ENCODE measurements around the gene STK11.

Gene STK11

DNA sequence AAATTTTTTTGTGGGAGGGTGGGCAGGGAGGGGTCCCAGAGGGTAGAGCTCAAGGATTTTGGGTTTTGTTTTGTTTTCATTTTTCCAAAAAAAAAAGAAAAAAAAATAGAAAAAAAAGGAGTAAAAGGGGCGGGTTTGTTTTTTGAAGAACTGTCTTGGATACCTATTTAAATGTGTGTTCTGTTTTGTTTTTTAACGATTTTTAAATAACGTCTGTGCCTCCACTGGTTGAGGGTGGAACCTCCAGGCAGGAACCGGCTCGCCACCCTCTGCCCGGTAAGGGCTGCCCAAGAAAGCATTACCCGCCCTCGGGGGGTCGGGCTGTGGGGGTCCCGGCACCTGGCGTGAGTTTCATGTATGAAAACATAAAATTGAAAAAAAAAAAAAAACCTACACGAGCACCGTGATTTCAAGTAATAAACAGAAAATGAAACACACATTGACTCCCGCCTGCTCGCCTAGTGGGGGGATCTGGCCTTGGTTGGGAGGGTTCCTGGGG is 53.2 kb downstream of the STK11 start:
- DNase-seq (ENCODE audit: extremely low read depth, low read depth): no peak
- TF ChIP-seq, protein P1, sequence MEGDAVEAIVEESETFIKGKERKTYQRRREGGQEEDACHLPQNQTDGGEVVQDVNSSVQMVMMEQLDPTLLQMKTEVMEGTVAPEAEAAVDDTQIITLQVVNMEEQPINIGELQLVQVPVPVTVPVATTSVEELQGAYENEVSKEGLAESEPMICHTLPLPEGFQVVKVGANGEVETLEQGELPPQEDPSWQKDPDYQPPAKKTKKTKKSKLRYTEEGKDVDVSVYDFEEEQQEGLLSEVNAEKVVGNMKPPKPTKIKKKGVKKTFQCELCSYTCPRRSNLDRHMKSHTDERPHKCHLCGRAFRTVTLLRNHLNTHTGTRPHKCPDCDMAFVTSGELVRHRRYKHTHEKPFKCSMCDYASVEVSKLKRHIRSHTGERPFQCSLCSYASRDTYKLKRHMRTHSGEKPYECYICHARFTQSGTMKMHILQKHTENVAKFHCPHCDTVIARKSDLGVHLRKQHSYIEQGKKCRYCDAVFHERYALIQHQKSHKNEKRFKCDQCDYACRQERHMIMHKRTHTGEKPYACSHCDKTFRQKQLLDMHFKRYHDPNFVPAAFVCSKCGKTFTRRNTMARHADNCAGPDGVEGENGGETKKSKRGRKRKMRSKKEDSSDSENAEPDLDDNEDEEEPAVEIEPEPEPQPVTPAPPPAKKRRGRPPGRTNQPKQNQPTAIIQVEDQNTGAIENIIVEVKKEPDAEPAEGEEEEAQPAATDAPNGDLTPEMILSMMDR (IDR thresholded peaks at IDR 0.05; ENCODE audit: low read depth, low read length, missing control alignments): no peak
- H3K4me3 ChIP-seq (replicated peaks; ENCODE audit: low read depth, low read length): 0 out of 2 replicates have a peak overlapping the region, but pooled peaks have one; percentile 4

DNA sequence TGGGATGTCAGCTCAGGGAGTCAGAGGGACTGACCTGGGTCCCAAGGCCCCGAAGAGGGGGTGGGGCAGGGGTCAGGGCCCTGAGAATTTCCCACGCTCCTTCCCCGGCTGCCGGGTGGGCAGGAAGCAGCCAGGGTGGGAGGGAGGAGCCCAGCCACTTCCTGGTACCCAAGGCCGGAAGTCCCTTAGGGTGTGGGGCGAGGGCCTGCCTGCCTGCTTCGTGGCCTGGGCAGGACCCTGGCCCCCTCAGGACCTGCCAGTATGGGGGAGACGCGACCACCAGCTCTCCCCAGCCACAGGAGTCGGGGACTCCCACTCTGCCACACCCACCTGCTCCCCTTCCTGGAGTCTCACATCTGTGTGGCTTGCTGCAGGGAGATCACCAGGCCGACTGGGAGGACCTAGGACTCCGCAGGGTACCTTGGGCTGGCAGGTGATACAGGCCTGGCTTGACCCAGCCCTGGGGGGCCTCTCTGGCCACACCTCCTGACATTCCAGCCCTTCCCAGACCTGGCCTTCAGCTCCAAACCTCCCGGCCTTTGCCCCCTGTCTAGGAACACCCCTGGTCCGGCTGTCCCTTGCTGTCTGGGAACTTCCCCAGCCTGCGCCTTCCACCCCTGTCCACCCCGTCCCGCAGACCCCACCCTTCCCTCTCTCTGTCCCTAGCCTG is 53.8 kb downstream of the STK11 start:
- 0 out of 2 replicates have a peak overlapping the region, but pooled peaks have one; percentile 4 for H3K4me3 ChIP-seq (replicated peaks; ENCODE audit: low read depth, low read length)
- DNase-seq (ENCODE audit: extremely low read depth, low read depth): no peak
- TF ChIP-seq, protein P1 (IDR thresholded peaks at IDR 0.05; ENCODE audit: low read depth, low read length, missing control alignments): no peak

DNA sequence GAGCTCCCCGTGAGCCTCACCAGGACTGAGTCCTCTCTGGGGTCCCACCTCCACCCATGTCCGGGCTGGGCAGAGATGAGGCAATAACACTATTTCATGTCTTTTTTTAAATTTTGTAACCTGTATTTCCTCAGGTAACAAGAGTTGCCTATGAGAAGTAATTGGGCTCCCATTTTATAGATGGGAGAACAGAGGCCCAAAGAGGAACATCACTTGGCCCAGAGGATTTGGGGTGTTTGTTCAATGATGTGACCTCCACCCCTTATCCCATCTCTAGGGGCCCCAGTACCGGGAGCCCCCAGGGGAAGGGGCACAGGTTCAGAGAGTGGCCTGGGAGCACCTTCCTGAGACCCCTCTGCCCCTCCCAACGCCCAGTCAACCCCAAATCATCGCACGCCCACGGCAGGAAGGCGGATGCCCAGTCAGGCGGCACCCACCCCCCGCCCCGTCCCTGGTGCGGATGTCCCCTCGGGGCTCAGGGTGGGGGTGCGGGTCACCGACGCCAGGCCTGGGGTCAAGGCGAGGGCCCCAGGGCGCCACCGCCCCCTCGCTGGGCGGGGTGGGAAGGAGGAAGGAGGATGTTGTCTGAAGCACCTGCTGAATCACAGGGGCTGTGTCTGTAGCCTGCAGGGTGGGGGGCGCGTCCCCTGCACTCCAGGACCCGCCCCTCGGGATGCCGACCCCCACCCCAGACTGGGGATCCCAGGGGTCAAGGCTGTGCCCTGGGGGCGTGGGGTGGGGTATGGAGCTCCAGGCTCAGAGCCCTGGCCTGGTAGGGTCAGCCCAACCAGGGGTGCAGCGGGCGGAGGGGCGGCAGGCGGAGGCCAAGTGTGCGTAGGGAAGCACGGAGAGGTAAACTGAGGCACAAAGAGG is 54.5 kb downstream of the STK11 start:
- no peak for DNase-seq (ENCODE audit: extremely low read depth, low read depth)
- peak overlapping the region; percentile 70 for H3K4me3 ChIP-seq (replicated peaks; ENCODE audit: low read depth, low read length)
- TF ChIP-seq, protein P1 (IDR thresholded peaks at IDR 0.05; ENCODE audit: low read depth, low read length, missing control alignments): no peak

DNA sequence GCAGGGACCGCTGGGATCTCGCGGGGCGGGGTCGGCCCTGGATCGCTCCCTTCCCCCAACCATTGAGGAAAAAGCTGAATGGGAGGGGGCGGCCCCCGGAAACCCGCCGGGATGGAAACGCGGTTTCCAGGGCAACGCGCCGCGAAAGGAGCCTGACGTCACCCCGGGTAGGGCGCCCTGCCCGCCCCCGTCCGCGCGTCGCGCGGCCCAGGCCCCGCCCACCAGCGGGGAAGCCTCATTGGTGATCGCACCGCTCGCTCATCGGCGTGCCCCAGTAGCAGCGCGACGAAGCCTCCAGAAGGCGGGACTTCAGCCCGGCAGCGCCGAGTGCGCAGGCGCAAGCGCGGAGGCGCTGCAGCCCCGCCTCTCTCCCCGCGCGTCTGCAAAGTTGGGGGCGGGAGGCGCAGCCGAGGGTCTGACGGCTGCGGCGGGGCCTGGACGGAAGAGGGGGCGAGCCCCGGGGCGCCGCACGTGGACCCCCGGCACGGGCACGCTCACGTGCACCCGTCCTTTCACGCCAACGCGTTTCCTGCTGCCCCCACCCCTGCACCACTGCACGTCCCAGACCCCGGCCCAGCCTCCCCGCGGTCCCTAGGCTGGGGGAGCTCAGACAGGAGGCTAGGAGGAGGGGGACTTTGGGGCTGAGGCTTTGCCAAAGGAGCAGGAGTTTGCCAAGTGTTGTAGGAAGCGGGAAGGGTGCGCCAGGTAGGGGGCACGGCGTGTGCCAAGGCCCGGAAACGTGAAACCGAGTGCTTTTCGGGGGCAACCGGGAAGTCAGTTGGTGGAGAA is 55.4 kb downstream of the STK11 start:
- DNase-seq (ENCODE audit: extremely low read depth, low read depth): peak; percentile 87
- TF ChIP-seq, protein P1 (IDR thresholded peaks at IDR 0.05; ENCODE audit: low read depth, low read length, missing control alignments): no peak

DNA sequence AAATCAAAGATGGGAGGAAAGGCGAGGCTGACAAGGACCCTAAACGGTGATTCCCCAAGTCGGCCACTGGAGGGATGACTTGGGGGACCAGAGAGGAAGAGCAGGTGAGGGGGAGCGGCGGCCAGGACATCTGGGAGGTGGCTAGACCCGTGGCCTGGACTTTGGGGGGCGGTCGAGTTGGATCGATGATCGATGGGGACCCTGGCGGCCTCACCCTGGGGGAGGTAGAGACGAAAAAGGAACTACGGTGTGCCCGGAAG is 55.9 kb downstream of the STK11 start:
- no peak for DNase-seq (ENCODE audit: extremely low read depth, low read depth)
- H3K4me3 ChIP-seq (replicated peaks; ENCODE audit: low read depth, low read length): peak overlapping the region; percentile 70
- TF ChIP-seq, protein P1 (IDR thresholded peaks at IDR 0.05; ENCODE audit: low read depth, low read length, missing control alignments): no peak

More for the DNA sequence above, 55.4 kb downstream of the STK11 start:
- peak overlapping the region; percentile 70 for H3K4me3 ChIP-seq (replicated peaks; ENCODE audit: low read depth, low read length)

DNA sequence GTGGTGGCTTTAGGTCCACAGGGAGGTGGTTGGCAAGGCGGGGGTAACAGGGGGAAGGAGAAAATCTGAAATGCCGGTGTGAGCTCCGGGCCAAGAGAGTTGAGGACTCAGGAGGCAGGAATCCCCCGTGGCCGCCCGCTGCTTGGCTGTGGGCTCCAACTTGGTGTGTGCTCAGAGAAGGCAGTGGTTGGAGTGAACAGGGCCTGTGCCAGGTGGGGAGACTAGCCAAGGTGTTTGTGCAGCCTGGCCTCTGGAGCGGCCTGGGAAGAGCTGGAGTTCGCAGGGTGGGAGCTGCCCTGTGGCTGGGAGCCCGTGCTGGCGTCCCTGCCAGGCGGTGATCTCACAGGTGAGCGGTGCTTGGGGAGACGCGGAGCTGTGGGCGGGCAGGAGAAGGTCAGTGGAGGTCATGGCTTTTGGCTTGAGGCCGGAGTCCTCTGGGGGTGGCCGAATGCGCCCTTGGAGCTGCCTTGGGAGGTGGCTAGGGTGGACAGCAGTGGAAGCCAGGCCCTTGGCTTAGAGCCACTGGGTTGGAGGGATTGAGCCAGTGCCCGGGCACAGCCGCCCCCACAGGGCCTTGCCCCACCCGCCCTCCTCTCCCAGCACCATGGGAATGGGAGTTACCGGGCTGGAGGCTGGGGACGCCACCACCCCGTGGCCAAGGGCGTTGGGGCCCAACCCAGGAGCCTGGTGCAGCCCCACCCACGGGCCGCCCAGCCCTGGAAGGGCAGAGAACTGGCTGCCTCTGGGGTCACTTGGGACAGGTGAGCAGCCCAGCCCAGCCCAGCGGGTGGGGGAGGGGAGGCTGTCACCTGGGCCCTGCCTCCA is 56.4 kb downstream of the STK11 start:
- DNase-seq (ENCODE audit: extremely low read depth, low read depth): no peak
- peak overlapping the region; percentile 70 for H3K4me3 ChIP-seq (replicated peaks; ENCODE audit: low read depth, low read length)
- TF ChIP-seq, protein P1 (IDR thresholded peaks at IDR 0.05; ENCODE audit: low read depth, low read length, missing control alignments): no peak

Data from HFF-Myc (cell line).